HG03558 (cell line): ENCODE data around the gene GARRE1.
"Not testable (repeated sequence)": the region's sequence is repeated elsewhere in the genome, so short reads cannot be mapped to it uniquely, and the experiment has no call there.

ENCODE experiments used
- ATAC-seq: cut with Tn5 transposase; IDR thresholded peaks from one replicate; pipeline ENCODE4 v1.9.1; 2021; ENCODE audit warnings: moderate number of reproducible peaks; ENCODE audit not compliant: unreplicated experiment; ENCODE audit errors: extremely low read depth

Gene GARRE1, protein sequence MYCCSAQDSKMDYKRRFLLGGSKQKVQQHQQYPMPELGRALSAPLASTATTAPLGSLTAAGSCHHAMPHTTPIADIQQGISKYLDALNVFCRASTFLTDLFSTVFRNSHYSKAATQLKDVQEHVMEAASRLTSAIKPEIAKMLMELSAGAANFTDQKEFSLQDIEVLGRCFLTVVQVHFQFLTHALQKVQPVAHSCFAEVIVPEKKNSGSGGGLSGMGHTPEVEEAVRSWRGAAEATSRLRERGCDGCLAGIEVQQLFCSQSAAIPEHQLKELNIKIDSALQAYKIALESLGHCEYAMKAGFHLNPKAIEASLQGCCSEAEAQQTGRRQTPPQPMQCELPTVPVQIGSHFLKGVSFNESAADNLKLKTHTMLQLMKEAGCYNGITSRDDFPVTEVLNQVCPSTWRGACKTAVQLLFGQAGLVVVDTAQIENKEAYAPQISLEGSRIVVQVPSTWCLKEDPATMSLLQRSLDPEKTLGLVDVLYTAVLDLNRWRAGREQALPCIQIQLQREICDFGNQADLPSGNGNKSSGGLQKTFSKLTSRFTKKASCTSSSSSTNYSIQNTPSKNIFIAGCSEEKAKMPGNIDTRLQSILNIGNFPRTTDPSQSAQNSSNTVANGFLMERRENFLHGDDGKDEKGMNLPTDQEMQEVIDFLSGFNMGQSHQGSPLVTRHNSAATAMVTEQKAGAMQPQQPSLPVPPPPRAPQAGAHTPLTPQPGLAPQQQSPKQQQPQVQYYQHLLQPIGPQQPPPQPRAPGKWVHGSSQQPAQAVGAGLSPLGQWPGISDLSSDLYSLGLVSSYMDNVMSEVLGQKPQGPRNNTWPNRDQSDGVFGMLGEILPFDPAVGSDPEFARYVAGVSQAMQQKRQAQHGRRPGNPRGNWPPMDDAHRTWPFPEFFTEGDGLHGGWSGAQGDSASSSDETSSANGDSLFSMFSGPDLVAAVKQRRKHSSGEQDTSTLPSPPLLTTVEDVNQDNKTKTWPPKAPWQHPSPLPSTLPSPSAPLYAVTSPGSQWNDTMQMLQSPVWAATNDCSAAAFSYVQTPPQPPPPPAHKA (N-terminal part only)

DNA sequence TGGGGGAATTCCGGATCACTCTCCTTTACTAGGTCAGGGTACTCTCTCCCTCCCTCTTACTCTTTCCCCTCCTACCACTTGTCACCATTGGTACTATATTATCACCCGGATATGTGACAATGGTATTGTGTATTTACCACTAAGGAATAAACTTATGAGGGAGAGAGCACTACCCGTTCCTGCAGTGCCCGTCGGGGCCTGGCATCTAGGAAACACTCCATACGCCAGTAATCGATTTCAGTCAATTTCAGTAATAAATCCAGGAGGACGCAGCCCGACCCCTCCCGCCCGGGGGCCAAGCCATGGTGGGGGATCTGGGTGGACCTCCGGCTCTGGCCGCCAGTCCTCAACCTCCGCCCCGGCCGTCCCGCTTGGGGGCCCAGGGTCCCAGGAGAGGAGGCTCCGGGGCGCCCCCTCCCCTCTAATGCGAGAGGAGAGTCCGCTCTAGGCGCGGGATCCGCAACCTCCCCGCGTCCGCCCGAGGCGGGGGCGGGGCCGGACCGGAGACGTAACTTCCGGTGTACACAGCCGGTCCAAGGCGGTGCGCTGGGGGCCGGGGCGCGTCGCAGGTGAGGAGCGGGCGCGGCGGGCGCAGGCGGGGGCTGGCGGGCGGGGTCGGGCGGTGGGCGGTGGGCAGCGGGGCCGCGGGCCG lies at the start of gene GARRE1:
Gene GARRE1, plus strand, starts transcription at position 509 of the 652 bp plus-strand sequence. CDS start 45,920 bp downstream, outside the sequence.
- no peak for ATAC-seq

DNA sequence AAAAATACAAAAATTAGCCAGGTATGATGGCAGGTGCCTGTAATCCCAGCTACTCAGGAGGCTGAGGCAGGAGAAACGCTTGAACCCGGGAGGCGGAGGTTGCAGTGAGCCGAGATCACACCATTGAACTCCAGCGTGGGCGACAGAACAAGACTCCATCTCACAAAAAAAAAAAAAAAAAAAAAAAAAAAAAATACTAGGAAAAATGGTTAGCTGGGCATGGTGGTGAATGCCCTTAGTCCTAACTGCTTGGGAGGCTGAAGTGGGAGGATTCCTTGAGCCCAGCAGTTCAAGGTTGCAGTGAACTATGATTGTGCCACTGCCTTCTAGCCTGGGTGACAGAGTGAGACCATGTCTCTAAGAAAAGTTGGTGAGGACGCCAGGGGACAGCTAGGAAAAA lies 49.0 kb upstream of the GARRE1 start:
- not testable (repeated sequence) for ATAC-seq

DNA sequence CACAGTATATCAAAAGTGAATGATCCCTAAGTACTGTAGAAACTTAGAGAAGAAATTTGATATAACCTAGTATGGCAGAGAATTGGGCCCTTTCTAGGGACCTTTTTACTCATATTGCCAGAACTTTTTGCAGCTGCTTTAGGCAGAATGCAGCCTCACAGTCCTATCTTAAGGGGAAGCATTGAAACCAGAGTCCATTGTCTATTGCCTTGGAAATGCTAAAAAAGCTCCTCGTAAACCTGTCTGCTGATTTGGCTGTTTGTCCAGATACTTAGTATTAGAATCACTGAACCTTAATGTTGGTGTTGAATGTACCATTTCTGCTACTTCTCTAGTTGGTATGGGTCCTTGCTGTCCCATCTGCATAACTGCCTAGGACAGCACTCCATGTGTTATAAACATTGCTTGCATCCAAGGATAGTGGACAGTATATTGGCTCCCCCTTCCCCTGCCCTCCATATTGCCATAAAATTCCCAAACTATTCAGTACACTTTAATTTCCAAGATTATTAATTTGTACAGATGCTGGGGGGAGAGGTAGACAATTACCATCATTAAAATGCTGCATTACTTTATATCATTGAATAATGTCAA lies 46.0 kb upstream of the GARRE1 start:
- ATAC-seq, result no peak

DNA sequence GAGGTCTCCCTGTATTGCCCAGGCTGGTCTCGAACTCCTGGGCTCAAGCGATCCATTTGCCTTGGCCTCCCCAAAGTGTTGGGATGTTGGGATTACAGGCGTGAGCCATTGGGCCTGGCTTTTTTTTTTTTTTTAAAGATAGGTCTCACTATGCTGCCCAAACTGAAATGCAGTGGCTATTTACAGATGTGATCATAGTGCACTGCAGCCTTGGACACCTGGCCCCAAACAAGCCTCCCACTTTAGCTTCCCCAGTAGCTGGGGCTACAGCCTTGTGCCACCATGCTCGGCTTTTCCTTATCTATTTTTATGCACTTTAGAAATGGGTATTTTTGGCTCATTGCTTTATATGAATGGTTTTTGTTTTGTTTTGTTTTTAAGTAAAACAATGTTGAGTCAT lies 44.6 kb upstream of the GARRE1 start:
- no peak for ATAC-seq

DNA sequence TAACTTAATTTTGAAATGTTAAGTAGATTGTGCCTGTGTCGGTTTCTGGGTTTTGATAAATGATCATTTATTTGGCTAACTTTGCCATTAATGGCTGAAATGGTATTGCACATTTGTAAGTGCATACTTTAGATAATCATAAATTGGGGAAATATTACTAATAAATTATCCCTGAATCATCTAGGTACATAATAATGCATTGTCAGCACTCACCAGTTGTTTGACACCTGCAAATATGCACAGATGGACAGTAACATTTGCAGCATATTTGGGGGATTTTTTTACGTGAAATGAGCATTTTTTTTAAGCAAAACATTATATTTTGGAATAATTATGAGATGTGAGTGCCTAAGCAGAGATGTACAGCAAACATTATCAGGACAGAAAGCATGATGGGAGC lies 41.1 kb upstream of the GARRE1 start:
- no peak for ATAC-seq

DNA sequence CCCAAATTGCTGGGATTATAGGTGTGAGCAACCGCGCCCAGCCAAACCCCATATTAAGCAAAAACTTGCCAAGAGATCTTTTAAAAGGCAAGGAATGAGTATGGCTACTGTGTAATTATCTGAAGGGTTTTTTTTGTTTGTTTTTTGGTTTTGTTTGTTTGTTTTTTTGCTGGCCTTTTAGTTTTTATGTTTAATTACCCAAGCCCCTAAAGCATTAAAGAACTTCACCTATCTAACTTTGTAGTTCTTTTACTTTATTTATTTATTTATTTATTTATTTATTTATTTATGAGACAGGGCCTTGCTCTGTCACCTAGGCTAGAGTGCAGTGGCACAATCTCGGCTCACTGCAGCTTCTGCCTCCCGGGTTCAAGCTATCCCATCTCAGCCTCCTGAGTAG lies 40.3 kb upstream of the GARRE1 start:
- ATAC-seq, result no peak

DNA sequence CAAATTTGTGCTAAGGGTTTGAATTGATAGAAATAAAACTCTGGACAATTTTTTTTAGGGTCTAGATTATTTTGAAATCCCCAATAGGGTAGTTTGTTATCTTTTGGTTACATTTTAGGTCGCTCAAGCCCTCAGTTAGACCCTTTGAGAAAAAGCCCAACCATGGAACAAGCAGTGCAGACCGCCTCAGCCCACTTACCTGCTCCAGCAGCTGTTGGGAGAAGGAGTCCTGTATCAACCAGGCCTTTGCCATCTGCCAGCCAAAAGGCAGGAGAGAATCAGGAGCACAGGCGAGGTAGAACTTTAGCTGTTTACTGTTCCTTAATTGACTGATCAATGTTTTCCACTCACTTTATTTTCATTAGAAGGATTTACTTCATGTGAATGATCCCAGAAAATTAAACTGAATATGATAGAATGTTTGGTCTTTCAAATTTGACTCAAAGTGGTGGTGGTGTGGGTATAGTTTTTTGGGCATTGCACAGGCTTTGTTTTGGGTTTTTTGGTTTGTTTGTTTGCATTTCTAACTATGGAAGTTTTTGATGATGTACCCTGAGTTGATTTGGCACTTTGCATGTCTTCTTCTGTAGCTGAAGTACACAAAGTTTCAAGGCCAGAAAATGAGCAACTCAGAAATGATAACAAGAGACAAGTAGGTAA lies 39.2 kb upstream of the GARRE1 start:
- no peak for ATAC-seq

DNA sequence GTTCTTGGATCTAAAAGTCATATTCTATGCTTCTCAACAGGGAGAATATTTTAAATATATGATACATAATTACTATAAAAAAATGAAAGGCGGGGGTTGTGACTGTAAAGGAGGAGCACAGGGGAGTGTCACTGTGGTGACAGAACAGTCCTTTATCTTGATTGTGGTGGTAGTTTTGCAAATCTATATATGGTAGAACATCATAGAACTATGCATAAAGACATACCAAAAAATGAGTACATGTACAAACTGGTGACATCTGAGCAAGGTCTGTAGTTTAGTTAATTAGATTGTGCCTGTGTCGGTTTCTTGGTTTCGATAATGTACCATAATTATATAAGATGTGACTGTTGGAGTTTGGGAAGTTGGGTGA lies 38.7 kb upstream of the GARRE1 start:
- ATAC-seq, result no peak

DNA sequence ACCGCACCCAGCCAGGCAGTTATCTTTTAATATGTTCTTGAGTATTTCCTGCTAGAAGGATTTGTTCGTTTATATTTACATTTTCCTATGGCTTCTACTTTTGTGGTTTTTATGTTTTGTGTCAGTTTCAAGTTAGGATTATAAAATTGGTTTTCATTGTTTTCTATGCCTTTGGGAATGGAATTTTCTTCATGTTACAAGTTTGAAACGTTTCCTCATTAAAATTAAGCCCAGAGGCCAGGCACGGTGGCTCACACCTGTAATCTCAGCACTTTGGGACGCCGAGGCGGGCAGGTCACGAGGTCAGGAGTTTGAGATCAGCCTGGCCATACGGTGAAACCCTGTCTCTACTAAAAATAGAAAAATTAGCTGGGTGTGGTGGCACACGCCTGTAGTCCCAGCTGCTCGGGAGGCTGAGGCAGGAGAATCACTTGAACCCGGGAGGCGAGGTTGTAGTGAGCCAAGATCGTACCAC lies 37.6 kb upstream of the GARRE1 start:
- ATAC-seq, result not testable (repeated sequence)

DNA sequence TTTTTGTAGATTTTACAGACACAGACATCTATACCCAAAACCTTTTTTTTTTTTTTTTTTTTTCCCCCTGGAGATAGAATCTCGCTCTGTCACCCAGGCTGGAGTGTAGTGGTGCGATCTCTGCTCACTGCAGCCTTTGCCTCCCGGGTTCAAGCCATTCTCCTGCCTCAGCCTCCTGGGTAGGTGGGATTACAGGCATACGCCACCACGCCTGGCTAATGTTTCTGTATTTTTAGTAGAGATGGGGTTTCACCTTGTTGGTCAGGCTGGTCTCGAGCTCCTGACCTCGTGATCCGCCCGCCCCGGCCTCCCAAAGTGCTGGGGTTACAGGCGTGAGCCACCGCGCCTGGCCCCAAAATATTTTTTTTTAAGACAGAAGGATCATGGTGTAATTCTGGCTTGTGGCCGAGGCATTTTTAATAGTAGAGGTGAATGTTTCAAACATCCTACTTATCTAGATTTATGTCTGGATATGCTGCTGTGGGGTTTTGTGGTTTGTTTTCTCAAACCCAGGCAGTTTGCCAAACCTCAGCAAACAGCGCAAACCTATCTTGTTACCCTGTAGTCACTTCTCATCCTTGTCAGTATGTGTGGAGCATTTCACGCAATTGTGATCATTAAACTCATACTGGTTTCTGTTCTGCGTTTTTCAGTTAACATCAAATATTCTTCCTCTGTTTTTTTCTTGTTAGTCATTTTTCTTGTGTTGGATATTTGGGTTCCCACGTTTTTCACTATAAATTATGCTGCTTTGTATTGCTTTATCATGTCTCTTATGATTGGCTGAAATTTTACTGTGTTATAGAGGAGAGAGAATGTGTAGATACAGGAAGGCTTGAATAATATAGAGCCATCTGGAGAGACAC lies 36.2 kb upstream of the GARRE1 start:
- no peak for ATAC-seq

DNA sequence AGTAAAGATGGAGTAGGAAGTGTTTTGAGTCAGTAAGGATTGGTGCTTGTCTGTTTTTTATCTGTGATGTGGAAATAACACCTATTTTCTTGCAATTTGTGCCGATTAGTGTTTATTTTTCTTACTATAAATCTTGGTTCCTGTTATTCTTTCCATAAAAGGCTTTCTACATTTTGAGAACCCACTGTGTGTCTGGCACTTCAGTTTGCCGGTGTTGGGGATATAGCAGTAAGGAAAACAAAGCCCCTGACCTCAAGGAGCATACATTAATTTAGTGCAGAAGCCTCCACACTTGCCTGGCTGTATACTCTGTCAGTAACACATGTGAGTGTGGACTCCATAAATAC lies 35.6 kb upstream of the GARRE1 start:
- no peak for ATAC-seq

DNA sequence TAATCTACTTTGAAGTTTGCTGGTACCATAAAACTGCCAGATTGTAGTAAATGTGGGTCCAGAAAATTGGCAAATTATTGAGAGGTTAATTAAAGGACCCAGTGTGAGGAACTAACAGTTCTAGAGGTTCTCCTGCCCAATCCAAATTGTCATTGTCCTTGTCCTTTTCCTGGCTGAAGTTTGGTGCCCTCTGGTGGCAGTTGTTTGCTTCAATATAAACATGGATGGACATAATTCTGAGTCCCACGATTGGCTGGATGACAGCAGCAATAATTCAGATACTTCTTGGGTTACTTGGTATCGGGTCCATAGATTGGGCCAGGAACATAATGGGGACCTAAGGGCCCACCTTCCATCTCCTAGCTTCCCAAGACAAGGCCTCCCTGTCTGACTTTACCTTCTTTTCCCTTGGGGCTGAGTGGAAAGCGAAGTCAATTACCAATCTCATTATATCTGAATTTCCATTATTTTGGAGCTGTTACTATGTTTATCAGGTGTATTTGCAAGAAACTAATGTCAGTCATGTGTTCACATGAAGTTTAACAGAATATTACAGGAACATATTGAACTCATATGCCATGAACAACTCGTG lies 33.8 kb upstream of the GARRE1 start:
- no peak for ATAC-seq

DNA sequence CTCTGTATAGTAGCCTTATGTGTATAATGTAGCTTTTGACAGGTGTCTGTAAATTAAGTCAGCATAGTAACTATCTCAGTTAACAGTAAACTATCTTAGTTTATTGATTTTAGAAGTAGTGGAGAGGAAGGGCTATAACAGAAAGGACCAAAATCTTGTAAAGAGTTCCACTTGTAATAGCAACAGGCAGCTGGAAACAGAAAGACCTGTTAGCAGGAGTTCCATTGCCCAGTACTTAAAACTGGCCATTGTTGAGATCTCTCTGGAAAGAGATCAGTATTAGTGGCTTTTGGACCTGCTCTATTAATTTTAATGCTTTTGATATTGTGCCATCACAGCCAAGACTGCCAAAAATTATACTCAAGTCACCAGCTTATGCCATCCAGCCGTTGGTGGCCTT lies 32.0 kb upstream of the GARRE1 start:
- no peak for ATAC-seq

DNA sequence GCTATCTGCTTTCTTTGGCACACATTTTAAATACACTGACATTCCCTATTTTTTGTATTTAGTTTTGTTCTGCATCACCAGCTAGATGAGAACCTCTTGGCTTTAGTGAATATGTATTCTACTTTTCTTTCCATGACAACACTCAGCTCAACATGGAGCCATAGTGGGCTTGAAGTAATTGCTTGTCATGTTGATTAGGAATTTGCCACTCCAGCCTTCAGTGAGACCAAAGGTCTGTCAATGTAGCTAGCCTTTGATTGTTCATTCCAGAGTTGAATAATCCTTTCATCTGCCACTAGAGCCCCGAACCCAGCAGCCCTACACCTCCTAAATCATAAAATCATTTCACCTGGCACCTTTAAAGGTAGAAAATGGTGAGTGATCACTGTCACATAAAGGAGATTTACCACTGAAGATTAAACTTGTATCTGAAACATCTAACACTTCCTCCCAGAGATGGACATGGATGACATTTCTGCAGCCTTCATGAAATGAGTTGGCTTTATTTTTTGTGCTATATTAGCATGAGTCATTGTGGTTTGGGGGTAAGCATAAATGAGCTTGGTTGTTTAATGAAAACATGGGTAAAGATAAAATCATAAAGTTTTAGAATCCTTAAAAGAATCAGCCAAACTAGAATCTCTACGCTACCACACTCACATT lies 29.2 kb upstream of the GARRE1 start:
- ATAC-seq, result no peak

DNA sequence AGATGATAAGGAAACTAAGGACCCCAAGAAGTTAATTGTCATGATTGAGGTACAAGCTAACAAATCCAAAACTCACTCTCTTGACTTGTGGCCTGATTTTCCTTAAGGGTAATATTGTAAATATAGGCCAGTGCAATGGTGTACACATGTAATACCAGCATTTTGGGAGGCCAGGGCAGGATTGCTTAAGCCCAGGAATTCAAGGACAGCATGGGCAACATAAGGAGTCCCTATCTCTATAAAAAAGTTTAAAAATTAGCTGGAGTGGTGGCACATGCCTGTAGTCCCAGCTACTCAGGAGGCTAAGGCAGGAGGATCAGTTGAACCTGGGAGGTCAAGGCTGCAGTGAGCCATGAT lies 28.7 kb upstream of the GARRE1 start:
- no peak for ATAC-seq

DNA sequence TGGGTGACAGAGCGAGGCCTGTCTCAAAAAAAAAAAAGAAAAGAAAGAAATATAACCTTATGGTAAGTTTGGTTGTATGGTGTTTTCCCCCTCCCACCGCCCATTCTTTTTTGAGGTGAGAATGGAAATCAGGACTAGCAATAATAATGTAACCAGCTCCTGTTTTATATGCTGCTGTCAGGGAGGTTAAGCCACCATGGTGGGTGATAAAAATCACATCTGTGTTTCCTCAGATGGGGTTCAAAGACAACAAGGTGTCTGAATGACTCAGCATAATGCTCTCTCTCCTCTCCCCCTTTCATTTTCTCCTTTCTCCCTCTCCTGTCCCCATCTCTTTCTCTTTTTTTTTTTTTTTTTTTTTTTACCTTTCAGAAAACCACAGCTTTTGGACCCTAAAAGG lies 28.3 kb upstream of the GARRE1 start:
- no peak for ATAC-seq

DNA sequence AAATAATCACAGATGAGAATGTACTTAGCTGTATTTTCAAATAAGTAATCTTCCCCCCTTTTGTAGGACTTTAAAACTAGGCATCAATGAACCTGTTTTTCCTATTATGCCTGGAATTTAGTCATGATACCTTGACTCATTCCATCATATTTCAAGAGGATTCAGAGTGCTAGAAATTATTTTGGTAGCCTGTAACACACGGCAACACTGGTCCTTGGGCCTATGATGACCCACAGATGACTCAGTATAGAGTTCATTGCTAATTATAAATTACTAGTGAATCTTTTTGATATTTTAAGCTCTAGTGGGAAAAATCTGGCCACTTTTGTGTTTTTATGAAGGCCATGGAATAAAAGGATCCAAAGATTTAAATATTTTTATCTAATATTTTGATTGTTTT lies 26.0 kb upstream of the GARRE1 start:
- ATAC-seq, result no peak

DNA sequence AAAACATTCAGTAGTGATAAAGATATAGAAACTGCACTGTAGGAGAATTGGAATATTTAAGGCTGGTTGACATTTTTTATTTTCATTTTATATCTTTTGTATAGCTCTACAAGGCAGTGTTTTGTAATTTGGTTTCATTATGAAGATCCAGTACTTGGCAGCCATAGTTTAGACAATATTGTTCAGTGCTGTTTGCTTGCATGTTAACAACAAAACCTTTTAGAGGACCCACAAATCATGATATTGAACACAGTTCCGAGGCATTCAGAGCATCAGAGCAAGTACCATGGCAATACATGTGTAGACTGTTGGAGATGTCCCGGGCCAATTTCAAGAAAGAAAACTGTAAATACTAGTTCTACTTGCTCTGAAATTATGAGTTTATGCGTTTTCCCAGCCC lies 25.6 kb upstream of the GARRE1 start:
- no peak for ATAC-seq
